ENCODE data around the gene PANK4. TPM values are rescaled to one million over a fixed set of nuclear protein-coding genes. Genes with fewer than 3 reads are reported as not detected.

The PANK4 gene
- total and polyA plus RNA-seq, 2 of the 8 experiments (the other 6 are each of a cell fraction or from before 2014, with no cell fraction given), result 20.1 to 29.7 TPM

- H3K14ac ChIP-seq (ENCODE audit: insufficient read length), result no peak overlapping the region
- no peak overlapping the region for H3K18ac ChIP-seq (ENCODE audit: extremely low read depth, low read length)
- no peak overlapping the region for H2AK5ac ChIP-seq (ENCODE audit: low read depth, low read length)
- WGBS, 2 experiments (ENCODE audit: extremely low coverage in 1 of 2, insufficient coverage in 1 of 2, insufficient read length in 1 of 2, insufficient replicate concordance in 2 of 2, low coverage in 1 of 2, low lambda C conversion rate in 2 of 2, missing lambda C conversion rate in 1 of 2), result 72% methylated on average over 10 of the region's 14 CpGs; no CpG with 5 or more reads in 1 of the 2 experiments
- DNase-seq (ENCODE audit: low read depth in 1 of 2, low spot score in 2 of 2) (peak in 1 of 2 experiments; percentile 87), FAIRE-seq (no peak)
- H4K5ac ChIP-seq (ENCODE audit: insufficient read length, low read depth, low read length), result no peak overlapping the region
- no peak overlapping the region for H3K9ac ChIP-seq (replicated peaks in 1 of 4; ENCODE audit: extremely low read depth in 1 of 4, low read depth in 3 of 4, low read length in 3 of 4)
- H2BK12ac ChIP-seq (ENCODE audit: low read depth, low read length), result no peak overlapping the region
- H3K4ac ChIP-seq (replicated peaks; ENCODE audit: insufficient read length, low read depth, low read length), result no peak overlapping the region
- no peak overlapping the region for H2BK120ac ChIP-seq (replicated peaks; ENCODE audit: low read depth, low read length)
- no peaks in the 10 kb centered on the region for H3K79me2 ChIP-seq (ENCODE audit: control insufficient read depth in 1 of 2, insufficient read depth in 2 of 2, low read length in 2 of 2)
- H2BK5ac ChIP-seq (ENCODE audit: low read depth, low read length), result no peak overlapping the region
- no peak overlapping the region for H4K8ac ChIP-seq (ENCODE audit: extremely low read depth, insufficient read depth, low read length)
- no peaks in the 10 kb centered on the region for H3K79me1 ChIP-seq (ENCODE audit: low read depth, low read length)
- no peak overlapping the region for H3K4me3 ChIP-seq (ENCODE audit: extremely low read depth in 1 of 4, insufficient read depth in 2 of 4, low read depth in 3 of 4, low read length in 4 of 4)
- no peaks in the 10 kb centered on the region for H3K36me3 ChIP-seq (ENCODE audit: control insufficient read depth in 2 of 4, insufficient read depth in 4 of 4, low read length in 3 of 4)
- POLR2A ChIA-PET (ENCODE audit: partially characterized antibody), result interaction anchor here (1.0 to 1.4 kb wide), 2 partner anchors 33 to 76 kb away, joined by 3 to 4 read pairs; partner anchors contain the start of genes MORN1 and RER1
- H2AFZ ChIP-seq (ENCODE audit: low read length), result no peak overlapping the region
- H4K20me1 ChIP-seq (replicated peaks in 1 of 2; ENCODE audit: control insufficient read depth in 1 of 2, insufficient read depth in 2 of 2, low read length in 2 of 2), result peaks cover 4% of the 10 kb centered on the region in 2 experiments
- H3K9me3 ChIP-seq (ENCODE audit: insufficient read depth in 2 of 2, low read depth in 1 of 2, low read length in 1 of 2), result no peaks in the 10 kb centered on the region
- no peaks in the 10 kb centered on the region; a peak in 2 of 7 replicates for H3K27me3 ChIP-seq (replicated peaks in 1 of 4; ENCODE audit: control insufficient read depth in 3 of 4, extremely low read depth in 1 of 4, insufficient read depth in 3 of 4, low read length in 3 of 4)
- H2BK15ac ChIP-seq (ENCODE audit: low read length), result no peak overlapping the region
- no peak overlapping the region for H4K91ac ChIP-seq (replicated peaks; ENCODE audit: insufficient read length, low read length)
- H3K23ac ChIP-seq (ENCODE audit: insufficient read length), result no peak overlapping the region
- no peaks in the 10 kb centered on the region; the same call in 1 of the 2 replicates for H3K23me2 ChIP-seq (ENCODE audit: low read depth, low read length)
- CTCF ChIA-PET (ENCODE audit: partially characterized antibody), result interaction anchor here (0.8 to 1.3 kb wide), 5 partner anchors 20 to 93 kb away, joined by 3 to 4 read pairs (median 3); no protein-coding TSS in a partner anchor
- H3K4me2 ChIP-seq (ENCODE audit: insufficient read depth in 1 of 2, low read depth in 2 of 2, low read length in 2 of 2), result no peak overlapping the region
- H3K56ac ChIP-seq (replicated peaks; ENCODE audit: insufficient read length, low read depth, low read length), result no peak overlapping the region
- H2BK20ac ChIP-seq (ENCODE audit: low read length), result no peak overlapping the region
- H3K4me1 ChIP-seq (replicated peaks in 1 of 4; ENCODE audit: control insufficient read depth in 3 of 4, insufficient read depth in 4 of 4, low read length in 3 of 4), result peaks cover 0 to 3% (median 0%) of the 10 kb centered on the region in 4 experiments; a peak in 2 of 7 replicates
- H3K27ac ChIP-seq (ENCODE audit: low read depth, low read length), result no peak overlapping the region
- no peak for TF ChIP-seq EP300 (IDR thresholded peaks at IDR 0.05; ENCODE audit: borderline replicate concordance in 1 of 2, low read depth in 2 of 2, low read length in 2 of 2)
- TF ChIP-seq JUN (IDR thresholded peaks at IDR 0.05; ENCODE audit: low read depth, low read length), result no peak
- no peak for TF ChIP-seq EZH2 (IDR thresholded peaks at IDR 0.05; ENCODE audit: low read depth, low read length, severe bottlenecking)
- TF ChIP-seq SUZ12 (IDR thresholded peaks at IDR 0.05; ENCODE audit: low read length), result no peak
- TF ChIP-seq CBX8 (IDR thresholded peaks at IDR 0.05; ENCODE audit: borderline replicate concordance, low read depth, low read length), result no peak
- no peak for TF ChIP-seq CHD1 (IDR thresholded peaks at IDR 0.05; ENCODE audit: low read depth, low read length)
- TF ChIP-seq RXRA (IDR thresholded peaks at IDR 0.05; ENCODE audit: insufficient read depth, low read depth, low read length), result no peak
- no peak for TF ChIP-seq CEBPB (IDR thresholded peaks at IDR 0.05; ENCODE audit: low read depth, low read length)
- 0 out of 4 replicates have a peak, but pooled peaks of 1 of the 2 experiments have one; percentile 7 for TF ChIP-seq HDAC2 (IDR thresholded peaks at IDR 0.05; ENCODE audit: borderline replicate concordance in 1 of 2, low read depth in 2 of 2, low read length in 2 of 2)
- no peak for TF ChIP-seq SP2 (IDR thresholded peaks at IDR 0.05; ENCODE audit: low read length)
- no peak for TF ChIP-seq POLR2AphosphoS5 (IDR thresholded peaks at IDR 0.05; ENCODE audit: low read depth, low read length)
- TF ChIP-seq RBBP5 (IDR thresholded peaks at IDR 0.05; ENCODE audit: borderline replicate concordance, low read depth, low read length), result no peak
- TF ChIP-seq KDM1A (IDR thresholded peaks at IDR 0.05; ENCODE audit: borderline replicate concordance, low read length), result no peak
- TF ChIP-seq SIRT6 (IDR thresholded peaks at IDR 0.05; ENCODE audit: low read length), result no peak
Measured at GRCh38 chr1:2468041-2468472, 58.3 kb downstream of the PANK4 start.

Measured in H1 (cell line).